HG02970 (cell line): ENCODE measurements around the gene RNASE8.

Experiments
- ATAC-seq: cut with Tn5 transposase; IDR thresholded peaks from one replicate; pipeline ENCODE4 v1.9.1; 2021; ENCODE audit warnings: mild to moderate bottlenecking, moderate library complexity, moderate number of reproducible peaks; ENCODE audit not compliant: unreplicated experiment, low FRiP score

The RNASE8 gene

DNA sequence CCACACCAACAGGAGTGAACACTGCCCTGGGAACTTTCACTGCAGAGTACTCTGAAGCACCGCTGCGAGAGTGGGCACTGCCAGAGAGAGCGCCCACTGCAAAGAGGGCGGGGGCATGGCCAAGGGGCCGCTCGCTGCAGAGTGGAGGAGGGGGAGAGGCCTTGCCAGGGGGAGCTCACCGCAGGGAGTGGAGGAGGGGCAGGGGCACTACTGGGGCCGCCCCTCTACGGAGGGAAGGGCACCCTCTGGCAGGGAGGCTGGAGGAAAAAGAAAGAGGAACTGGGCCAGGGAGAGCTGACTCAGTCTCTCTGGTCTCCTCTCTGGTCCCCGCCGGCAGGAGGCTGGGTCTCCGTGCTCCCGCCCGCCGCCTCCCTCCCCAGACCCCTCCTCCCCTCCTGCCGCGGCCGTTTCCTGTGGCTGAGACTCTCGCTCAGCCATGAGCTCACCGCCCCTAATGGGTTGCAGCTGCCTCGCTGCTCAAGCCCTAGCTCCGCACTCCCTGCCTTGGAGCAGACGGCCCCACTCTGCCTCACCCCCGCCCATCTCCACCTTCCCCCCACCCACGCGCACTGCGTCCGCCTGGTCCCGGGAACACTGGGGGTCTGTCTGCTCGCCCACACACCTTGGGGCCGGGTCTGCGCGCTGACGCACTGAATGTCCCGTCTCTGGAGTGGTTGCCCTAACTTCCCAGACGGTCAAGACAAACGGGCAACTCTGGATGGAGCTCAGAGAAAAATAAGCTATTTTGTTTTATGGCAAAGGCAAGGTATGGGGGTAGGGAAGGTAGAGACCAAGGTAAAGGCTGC is 13.8 kb downstream of the RNASE8 start:
- ATAC-seq: peak; percentile 61

DNA sequence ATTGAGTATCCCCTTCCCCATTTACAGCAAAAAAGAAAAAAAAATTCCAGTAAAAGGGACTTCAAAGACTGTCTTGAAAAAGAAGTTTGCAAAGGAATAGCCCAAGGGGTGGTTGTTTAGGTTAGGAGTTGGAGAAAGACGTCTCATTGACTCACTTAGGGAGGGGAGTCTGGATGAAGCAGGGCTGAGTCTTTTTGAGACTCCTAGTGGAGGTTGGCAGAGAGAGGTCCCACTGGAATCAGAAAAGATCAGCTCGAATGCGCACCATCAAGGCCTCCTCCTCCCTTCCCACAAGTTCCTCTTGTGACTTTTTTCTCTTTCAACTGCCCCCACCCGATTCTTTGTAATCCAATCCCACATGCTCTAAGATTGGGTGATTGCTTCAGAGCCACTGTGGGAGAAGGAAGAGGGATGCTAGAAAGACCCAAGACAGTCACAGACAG is 14.4 kb downstream of the RNASE8 start:
- ATAC-seq: no peak

DNA sequence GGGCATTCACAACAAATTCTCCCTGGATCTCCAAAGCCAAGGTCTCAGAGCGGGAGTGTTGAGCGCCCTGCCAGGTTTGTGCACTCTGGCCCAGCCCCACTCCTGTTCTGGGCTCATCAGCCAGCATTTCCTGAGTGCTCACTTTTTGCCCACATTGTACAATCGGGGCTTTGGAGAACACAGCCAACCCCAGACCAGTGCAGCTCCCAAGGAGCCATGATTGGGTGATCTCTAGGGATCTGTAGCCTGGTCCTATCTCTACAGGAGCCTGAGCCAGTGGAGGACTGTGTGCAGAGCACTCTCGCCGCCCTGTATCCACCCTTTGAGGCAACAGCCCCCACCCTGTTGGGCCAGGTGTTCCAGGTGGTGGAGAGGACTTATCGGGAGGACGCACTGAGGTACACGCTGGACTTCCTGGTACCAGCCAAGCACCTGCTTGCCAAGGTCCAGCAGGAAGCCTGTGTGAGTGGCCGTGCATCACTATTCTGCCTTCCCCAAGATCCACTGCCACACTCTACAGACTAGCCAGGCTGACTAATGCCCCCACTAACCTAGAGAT is 15.2 kb downstream of the RNASE8 start:
- ATAC-seq: no peak

DNA sequence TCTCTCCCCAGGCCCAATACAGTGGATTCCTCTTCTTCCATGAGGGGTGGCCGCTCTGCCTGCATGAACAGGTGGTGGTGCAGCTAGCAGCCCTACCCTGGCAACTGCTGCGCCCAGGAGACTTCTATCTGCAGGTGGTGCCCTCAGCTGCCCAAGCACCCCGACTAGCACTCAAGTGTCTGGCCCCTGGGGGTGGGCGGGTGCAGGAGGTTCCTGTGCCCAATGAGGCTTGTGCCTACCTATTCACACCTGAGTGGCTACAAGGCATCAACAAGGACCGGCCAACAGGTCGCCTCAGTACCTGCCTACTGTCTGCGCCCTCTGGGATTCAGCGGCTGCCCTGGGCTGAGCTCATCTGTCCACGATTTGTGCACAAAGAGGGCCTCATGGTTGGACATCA is 16.3 kb downstream of the RNASE8 start:
- no peak for ATAC-seq

DNA sequence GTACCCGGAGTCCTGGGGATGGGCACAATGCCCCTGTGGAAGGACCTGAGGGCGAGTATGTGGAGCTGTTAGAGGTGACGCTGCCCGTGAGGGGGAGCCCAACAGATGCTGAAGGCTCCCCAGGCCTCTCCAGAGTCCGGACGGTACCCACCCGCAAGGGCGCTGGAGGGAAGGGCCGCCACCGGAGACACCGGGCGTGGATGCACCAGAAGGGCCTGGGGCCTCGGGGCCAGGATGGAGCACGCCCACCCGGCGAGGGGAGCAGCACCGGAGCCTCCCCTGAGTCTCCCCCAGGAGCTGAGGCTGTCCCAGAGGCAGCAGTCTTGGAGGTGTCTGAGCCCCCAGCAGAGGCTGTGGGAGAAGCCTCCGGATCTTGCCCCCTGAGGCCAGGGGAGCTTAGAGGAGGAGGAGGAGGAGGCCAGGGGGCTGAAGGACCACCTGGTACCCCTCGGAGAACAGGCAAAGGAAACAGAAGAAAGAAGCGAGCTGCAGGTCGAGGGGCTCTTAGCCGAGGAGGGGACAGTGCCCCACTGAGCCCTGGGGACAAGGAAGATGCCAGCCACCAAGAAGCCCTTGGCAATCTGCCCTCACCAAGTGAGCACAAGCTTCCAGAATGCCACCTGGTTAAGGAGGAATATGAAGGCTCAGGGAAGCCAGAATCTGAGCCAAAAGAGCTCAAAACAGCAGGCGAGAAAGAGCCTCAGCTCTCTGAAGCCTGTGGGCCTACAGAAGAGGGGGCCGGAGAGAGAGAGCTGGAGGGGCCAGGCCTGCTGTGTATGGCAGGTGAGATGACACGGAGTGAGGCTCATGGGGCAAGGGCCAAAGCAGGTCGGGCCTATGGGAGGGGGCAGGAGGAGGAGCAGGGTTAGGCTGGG is 17.0 kb downstream of the RNASE8 start:
- no peak for ATAC-seq

DNA sequence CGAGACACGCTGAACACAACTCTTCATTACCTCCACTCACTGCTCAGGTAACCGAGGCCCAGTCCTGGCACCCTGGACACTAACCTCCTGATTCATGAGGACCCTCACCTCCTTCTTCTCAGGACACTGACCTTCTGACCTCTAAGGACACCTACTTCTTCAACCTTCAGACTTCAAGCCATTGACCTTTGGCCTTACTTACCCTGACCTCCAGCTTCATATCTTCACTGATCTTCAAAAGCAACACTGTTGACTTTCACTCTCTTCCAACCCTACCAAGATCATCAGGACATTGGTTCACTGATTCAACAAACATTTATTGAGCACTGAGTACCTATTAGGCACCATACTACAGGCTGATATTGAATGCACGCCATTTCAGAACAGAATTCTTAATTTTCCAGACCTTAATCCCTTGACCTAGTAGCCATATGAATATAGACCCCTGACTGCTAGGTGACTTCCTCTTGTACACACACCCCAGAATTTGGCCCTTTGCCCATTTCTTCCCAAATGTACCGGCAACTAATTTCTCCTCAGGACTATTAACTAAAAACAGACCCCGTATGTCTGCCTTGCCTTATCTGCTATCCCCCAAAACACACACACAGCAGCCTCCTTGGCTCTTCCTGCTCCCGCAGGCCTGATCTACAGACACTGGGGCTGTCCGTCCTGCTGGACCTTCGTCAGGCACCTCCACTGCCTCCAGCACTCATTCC is 18.3 kb downstream of the RNASE8 start:
- ATAC-seq: no peak

DNA sequence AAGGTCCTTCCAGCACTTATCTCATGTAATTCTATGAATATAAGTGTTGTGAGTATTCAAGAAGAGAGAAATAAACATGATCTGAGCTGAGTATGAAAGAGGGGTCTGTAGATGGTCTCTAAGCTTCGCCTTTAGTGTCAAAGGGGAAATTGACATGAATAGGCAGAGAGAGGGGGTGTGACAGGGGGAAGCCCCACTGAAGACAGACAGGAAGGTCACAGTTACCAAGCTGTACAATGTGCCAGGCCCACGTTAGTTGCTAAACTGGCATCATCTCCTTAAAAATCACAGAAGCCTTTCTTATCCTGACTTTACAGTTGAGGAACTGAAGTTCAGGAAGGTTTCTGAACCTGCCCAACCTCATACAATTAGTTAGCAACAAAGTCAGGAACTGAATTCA is 20.1 kb downstream of the RNASE8 start:
- no peak for ATAC-seq

DNA sequence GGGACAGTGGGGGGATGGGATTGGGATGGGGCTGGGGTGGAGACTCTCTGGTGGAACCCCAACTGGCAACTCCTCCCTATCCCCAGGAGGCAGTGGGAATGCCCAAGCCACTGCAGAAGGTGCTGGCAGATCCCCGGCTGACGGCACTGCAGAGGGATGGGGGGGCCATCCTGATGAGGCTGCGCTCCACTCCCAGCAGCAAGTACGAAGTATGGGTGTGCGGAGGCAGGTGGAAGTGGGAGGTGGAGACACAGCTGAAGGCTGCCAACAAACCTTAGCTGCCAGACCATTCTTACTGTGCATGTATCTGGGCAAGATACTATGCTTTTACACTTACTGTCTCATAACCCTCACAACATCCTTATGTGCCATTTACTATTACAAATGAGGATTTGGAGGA is 20.7 kb downstream of the RNASE8 start:
- no peak for ATAC-seq

DNA sequence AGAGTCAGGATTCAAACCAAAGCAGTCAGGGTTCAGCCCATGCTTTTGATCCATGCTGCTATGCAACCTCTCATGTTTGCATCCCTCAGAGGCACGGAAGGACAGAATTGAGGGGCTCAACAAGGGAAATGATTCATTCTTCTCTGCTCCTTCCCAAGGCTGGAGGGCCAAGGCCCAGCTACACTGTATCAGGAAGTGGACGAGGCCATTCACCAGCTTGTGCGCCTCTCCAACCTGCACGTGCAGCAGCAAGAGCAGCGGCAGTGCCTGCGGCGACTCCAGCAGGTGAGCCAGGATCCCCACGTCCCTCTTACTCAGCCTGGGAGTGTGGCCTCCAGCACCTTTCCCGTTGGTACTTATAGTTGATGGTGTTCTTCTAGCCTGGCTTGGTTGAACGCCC is 21.1 kb downstream of the RNASE8 start:
- ATAC-seq: no peak

DNA sequence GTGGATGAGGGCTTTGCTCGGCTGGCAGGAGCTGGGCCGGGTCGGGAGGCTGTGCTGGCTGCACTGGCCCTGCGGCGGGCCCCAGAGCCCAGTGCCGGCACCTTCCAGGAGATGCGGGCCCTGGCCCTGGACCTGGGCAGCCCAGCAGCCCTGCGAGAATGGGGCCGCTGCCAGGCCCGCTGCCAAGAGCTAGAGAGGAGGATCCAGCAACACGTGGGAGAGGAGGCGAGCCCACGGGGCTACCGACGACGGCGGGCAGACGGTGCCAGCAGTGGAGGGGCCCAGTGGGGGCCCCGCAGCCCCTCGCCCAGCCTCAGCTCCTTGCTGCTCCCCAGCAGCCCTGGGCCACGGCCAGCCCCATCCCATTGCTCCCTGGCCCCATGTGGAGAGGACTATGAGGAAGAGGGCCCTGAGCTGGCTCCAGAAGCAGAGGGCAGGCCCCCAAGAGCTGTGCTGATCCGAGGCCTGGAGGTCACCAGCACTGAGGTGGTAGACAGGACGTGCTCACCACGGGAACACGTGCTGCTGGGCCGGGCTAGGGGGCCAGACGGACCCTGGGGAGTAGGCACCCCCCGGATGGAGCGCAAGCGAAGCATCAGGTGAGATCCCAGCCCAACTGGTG is 24.0 kb downstream of the RNASE8 start:
- no peak for ATAC-seq

DNA sequence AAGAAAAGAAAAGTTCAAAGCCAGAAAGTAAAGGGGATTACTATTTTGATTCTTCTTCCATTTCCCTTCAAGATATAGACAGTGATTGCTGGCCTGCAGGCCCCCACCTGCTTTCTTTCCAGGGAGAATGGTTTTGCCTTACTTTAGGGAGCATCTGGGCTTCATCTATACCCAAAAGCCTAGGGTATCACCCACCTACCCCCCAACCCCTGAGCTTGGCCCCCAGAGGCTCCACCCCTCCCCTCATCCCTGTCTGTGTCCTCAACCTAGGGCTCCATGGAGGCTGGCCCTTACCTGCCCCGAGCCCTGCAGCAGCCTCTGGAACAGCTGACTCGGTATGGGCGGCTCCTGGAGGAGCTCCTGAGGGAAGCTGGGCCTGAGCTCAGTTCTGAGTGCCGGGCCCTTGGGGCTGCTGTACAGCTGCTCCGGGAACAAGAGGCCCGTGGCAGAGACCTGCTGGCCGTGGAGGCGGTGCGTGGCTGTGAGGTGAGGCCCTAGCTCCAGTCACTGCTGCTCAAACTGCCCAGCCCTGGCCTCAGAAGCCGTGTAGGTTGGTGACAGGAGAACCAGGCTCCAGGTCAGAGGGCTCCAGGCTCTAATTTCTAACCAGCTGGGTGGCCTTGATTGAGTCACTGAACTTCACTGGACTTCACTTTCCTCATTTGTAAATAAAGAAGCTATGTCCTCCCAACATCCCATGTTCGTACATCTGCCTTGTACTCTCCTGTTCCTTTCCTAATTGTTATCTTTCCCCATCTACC is 26.1 kb downstream of the RNASE8 start:
- ATAC-seq: no peak

DNA sequence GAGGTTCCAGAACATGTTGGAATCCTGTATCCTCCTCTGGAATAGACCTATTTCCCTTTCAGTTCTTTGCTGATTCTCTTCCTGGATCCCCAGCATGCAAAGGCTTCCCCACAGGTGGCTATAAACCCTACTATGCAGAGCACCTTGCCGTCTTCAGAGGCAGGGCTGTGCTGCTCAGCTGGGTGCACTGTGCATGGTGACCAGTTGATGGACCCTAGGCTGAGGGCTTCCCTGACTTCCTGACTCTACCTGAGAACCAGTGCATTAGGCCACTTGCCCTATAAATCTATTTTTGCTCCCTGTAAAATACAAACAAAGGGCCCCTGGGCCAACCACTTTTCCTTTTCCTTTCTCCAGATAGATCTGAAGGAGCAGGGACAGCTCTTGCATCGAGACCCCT is 26.8 kb downstream of the RNASE8 start:
- ATAC-seq: no peak

DNA sequence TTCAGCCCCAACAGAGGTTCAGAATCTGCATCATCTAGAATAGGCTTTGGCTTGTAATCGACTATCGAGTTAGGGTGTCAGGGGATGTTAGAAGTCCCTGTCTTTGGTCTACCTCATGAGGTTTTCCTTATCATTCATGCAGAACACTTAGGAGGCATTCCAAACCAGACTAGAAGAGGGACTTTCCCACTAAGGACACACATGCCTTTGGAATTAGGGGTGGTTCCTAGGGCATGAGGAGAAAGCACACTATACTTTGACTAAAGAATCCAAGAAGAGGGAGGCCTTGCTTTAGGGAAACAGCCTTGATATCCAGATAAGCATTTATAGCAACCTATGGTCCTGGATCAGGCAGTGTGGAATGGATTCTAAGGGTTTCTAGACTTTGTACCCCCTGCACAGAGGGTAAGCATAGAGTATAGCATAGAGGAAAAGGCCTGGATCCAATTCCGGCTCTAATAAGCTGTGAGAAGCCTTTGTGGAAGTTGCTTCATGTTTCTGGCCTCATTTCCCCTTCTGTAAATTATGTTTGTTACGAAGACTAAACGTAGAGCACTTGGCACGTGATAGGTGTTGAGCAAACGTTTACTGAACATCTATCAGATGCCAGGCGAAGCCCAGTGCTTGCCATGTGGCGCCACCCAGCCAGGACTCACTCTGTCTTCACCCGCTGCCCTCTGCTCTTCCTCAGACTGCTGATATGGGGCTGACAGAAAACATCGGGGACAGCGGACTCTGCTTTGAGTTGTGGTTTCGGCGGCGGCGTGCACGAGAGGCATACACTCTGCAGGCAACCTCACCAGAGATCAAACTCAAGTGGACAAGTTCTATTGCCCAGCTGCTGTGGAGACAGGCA is 27.6 kb downstream of the RNASE8 start:
- no peak for ATAC-seq

DNA sequence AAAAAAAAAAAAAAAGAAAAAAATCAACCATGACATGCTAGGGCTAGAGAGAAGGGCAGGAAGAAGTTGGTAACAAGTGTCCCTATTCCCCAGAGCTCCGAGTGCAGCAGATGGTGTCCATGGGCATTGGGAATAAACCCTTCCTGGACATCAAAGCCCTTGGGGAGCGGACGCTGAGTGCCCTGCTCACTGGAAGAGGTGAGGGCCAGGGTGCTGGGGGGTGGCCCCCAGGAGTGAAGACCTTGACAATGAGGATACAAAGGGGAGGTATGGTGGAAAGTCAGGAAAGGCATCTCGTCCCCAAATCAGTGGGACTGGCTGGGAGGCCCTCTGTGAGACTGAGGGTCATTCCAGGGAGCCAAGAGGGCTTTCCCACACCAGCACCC is 29.3 kb downstream of the RNASE8 start:
- ATAC-seq: no peak

DNA sequence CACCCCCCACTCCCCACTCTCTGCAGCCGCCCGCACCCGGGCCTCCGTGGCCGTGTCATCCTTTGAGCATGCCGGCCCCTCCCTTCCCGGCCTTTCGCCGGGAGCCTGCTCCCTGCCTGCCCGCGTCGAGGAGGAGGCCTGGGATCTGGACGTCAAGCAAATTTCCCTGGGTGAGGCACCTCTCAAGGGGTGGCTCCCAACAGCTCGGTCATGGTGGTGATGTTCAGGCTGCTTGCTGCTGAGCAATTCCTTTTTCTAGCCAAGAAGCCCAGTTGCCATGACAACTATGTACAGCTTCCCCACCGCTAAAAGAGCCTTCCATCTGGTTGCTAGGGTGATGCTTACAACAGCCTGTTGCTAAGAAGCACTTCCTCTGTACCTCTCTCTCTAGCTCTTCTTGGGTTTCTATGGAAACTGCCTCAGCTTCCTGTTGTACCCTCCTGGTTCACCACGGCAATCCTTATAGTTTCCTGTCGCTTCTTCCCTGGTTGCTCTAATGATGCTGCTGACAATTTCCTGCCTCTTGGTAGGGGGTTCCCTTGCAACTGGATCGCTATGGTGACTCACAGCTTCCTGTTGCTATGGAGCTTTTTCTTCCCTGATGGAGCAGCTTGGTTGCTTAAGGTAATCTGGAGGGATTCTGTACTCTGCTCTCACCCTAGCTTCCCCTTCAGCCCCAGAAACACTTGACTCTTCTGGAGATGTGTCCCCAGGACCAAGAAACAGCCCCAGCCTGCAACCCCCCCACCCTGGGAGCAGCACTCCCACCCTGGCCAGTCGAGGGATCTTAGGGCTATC is 29.9 kb downstream of the RNASE8 start:
- ATAC-seq: no peak

DNA sequence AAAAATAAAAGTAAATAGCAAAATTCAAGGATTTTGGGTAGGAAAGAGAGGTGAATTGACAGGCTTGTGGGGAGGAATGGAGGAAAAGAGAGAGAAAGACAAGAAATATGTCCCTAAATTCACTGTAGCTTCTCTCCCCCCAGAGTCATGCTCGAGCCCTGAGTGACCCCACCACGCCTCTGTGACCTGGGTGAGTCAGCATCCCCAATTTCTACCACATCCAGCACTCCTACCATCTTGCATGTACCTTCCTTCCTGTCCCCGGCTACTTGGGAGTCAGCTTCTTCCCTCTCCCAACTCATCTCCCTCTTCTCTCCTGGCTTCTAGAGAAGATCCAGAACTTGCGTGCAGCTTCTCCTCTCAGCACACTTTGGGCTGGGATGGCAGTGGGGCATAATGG is 31.1 kb downstream of the RNASE8 start:
- ATAC-seq: no peak

DNA sequence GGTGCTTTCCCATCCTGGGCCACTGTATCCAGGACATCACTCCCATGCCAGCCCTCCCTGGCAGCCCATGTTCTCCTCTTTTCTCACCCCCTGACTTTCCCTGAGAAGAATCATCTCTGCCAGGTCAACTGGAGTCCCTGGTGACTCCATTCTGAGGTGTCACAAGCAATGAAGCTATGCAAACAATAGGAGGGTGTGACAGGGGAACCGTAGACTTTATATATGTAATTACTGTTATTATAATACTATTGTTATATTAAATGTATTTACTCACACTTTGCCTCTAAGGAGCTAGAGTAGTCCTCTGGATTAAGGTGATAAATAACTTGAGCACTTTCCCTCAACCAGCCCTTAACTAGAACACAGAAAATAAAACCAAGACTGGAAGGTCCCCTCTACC is 31.6 kb downstream of the RNASE8 start:
- ATAC-seq: no peak

DNA sequence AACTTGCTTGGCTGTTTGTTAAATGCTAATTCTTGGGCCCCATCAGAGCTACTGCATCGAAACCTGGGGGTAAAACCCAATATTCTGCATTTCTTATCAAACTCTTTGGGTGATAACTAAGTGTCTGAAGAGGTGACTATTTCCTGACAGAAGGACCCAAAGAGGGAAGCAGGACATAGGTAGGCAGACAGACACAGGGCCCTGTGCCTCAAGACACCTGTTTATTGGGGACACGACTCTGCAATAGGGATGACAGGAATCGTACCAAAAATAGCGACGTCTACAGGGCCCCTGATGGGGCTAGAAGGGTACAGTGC is 32.2 kb downstream of the RNASE8 start:
- ATAC-seq: no peak
